ENCODE data around the gene MTCP1.

Gene MTCP1

DNA sequence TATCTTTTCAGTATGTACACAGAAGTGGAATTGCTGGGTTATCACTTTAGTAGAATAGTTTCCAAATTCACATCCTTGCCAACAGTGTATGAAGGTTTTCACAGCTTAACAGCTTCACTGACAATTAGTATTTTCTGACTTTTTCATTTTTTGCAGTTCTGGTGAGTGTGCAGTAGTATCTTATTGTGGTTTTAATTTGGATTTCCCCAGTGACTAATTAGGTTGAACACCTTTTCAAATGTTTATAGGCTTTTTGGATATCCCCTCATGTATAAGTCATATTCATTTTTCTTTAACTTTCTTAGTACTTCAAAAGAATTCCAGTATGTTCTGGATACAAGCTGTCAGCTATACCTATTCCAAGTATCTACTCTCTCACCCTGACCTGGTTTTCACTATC, 37.5 kb upstream of the MTCP1 start:
- TF ChIP-seq, protein P1, sequence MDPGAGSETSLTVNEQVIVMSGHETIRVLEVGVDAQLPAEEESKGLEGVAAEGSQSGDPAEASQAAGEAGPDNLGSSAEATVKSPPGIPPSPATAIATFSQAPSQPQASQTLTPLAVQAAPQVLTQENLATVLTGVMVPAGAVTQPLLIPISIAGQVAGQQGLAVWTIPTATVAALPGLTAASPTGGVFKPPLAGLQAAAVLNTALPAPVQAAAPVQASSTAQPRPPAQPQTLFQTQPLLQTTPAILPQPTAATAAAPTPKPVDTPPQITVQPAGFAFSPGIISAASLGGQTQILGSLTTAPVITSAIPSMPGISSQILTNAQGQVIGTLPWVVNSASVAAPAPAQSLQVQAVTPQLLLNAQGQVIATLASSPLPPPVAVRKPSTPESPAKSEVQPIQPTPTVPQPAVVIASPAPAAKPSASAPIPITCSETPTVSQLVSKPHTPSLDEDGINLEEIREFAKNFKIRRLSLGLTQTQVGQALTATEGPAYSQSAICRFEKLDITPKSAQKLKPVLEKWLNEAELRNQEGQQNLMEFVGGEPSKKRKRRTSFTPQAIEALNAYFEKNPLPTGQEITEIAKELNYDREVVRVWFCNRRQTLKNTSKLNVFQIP (CRISPR knock-in tag; IDR thresholded peaks at IDR 0.05; ENCODE audit: borderline replicate concordance, low read depth): no peak
- TF ChIP-seq TCF4 (CRISPR knock-in tag; IDR thresholded peaks at IDR 0.05; ENCODE audit: borderline replicate concordance): no peak
- TF ChIP-seq BACH2 (CRISPR knock-in tag; IDR thresholded peaks at IDR 0.05; ENCODE audit: borderline replicate concordance): no peak
- TF ChIP-seq OSR1 (CRISPR knock-in tag; IDR thresholded peaks at IDR 0.05): no peak
- TF ChIP-seq TOX (CRISPR knock-in tag; IDR thresholded peaks at IDR 0.05; ENCODE audit: borderline replicate concordance): no peak
- TF ChIP-seq, protein P2, sequence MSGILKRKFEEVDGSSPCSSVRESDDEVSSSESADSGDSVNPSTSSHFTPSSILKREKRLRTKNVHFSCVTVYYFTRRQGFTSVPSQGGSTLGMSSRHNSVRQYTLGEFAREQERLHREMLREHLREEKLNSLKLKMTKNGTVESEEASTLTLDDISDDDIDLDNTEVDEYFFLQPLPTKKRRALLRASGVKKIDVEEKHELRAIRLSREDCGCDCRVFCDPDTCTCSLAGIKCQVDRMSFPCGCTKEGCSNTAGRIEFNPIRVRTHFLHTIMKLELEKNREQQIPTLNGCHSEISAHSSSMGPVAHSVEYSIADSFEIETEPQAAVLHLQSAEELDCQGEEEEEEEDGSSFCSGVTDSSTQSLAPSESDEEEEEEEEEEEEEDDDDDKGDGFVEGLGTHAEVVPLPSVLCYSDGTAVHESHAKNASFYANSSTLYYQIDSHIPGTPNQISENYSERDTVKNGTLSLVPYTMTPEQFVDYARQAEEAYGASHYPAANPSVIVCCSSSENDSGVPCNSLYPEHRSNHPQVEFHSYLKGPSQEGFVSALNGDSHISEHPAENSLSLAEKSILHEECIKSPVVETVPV (CRISPR knock-in tag; IDR thresholded peaks at IDR 0.05): no peak
- TF ChIP-seq, protein P3, sequence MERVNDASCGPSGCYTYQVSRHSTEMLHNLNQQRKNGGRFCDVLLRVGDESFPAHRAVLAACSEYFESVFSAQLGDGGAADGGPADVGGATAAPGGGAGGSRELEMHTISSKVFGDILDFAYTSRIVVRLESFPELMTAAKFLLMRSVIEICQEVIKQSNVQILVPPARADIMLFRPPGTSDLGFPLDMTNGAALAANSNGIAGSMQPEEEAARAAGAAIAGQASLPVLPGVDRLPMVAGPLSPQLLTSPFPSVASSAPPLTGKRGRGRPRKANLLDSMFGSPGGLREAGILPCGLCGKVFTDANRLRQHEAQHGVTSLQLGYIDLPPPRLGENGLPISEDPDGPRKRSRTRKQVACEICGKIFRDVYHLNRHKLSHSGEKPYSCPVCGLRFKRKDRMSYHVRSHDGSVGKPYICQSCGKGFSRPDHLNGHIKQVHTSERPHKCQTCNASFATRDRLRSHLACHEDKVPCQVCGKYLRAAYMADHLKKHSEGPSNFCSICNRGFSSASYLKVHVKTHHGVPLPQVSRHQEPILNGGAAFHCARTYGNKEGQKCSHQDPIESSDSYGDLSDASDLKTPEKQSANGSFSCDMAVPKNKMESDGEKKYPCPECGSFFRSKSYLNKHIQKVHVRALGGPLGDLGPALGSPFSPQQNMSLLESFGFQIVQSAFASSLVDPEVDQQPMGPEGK (CRISPR knock-in tag; IDR thresholded peaks at IDR 0.05; ENCODE audit: borderline replicate concordance): no peak
- ATAC-seq: no peak

DNA sequence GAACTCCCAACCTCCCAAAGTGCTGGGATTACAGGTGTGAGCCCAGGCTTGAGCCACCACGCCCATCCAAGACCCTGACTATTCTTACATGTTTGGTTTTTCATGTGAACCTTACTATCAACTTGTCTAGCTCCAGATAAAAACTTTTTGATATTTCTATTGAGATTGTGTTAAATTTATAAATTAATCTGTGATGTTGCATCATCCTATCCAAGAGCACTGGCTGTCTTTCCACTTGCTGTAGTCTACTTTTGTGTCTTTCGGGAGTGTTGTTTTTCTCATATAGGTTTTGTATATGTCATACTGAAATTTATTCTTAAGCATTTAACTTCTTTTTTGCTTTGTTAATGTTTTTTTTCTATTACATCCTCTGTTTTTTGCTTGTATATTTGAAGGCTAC, 35.0 kb upstream of the MTCP1 start:
- no peak for ATAC-seq
- TF ChIP-seq, protein P1 (CRISPR knock-in tag; IDR thresholded peaks at IDR 0.05; ENCODE audit: borderline replicate concordance, low read depth): no peak
- TF ChIP-seq ZNF70 (CRISPR knock-in tag; IDR thresholded peaks at IDR 0.05) (no peak), TOX (CRISPR knock-in tag; IDR thresholded peaks at IDR 0.05; ENCODE audit: borderline replicate concordance) (no peak), TCF4 (CRISPR knock-in tag; IDR thresholded peaks at IDR 0.05; ENCODE audit: borderline replicate concordance) (no peak), ZNF565 (CRISPR knock-in tag; conservative IDR thresholded peaks at IDR 0.05; ENCODE audit: low read depth) (no peak), BACH2 (CRISPR knock-in tag; IDR thresholded peaks at IDR 0.05; ENCODE audit: borderline replicate concordance) (no peak), ISL1 (CRISPR knock-in tag; IDR thresholded peaks at IDR 0.05) (no peak), SNAI2 (CRISPR knock-in tag; IDR thresholded peaks at IDR 0.05) (no peak), ESRRG (CRISPR knock-in tag; IDR thresholded peaks at IDR 0.05) (no peak), ZC3H10 (CRISPR knock-in tag; IDR thresholded peaks at IDR 0.05) (no peak), ZNF8 (CRISPR knock-in tag; IDR thresholded peaks at IDR 0.05) (no peak), PPARA (CRISPR knock-in tag; IDR thresholded peaks at IDR 0.05; ENCODE audit: borderline replicate concordance) (no peak), ARNTL (CRISPR knock-in tag; IDR thresholded peaks at IDR 0.05; ENCODE audit: borderline replicate concordance, low read depth) (no peak)
- TF ChIP-seq, protein P3 (CRISPR knock-in tag; IDR thresholded peaks at IDR 0.05; ENCODE audit: borderline replicate concordance): no peak

DNA sequence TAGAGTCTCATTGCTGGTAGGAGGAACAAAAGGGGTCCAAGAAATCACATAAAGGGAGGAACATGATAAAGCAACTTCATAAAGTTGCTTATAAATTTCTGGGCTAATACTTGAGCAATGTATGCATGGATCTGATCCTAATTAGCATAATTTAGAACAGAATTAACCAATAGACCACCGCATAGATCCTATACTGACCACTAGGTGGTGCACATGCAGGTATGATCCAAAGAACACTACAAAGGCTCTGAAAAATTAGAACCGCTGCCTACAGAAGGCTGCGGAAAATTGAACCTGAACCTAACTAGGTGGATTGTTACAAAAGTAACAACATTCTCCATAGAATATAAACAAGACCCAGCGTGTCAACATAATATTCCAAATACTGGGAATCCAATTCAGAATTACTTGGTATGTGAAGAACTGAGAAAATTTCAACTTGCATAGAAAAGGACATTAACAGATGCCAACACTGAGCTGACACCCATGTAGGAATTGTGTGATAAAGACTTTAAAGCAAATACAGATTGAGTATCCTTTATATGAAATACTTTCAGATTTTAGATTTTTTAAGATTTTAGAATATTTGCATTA, 23.6 kb upstream of the MTCP1 start:
- TF ChIP-seq, protein P4, sequence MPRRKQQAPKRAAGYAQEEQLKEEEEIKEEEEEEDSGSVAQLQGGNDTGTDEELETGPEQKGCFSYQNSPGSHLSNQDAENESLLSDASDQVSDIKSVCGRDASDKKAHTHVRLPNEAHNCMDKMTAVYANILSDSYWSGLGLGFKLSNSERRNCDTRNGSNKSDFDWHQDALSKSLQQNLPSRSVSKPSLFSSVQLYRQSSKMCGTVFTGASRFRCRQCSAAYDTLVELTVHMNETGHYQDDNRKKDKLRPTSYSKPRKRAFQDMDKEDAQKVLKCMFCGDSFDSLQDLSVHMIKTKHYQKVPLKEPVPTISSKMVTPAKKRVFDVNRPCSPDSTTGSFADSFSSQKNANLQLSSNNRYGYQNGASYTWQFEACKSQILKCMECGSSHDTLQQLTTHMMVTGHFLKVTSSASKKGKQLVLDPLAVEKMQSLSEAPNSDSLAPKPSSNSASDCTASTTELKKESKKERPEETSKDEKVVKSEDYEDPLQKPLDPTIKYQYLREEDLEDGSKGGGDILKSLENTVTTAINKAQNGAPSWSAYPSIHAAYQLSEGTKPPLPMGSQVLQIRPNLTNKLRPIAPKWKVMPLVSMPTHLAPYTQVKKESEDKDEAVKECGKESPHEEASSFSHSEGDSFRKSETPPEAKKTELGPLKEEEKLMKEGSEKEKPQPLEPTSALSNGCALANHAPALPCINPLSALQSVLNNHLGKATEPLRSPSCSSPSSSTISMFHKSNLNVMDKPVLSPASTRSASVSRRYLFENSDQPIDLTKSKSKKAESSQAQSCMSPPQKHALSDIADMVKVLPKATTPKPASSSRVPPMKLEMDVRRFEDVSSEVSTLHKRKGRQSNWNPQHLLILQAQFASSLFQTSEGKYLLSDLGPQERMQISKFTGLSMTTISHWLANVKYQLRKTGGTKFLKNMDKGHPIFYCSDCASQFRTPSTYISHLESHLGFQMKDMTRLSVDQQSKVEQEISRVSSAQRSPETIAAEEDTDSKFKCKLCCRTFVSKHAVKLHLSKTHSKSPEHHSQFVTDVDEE (CRISPR knock-in tag; IDR thresholded peaks at IDR 0.05): no peak
- TF ChIP-seq ESRRG (CRISPR knock-in tag; IDR thresholded peaks at IDR 0.05) (no peak), TCF4 (CRISPR knock-in tag; IDR thresholded peaks at IDR 0.05; ENCODE audit: borderline replicate concordance) (no peak), ZC3H10 (CRISPR knock-in tag; IDR thresholded peaks at IDR 0.05) (no peak), ARNTL (CRISPR knock-in tag; IDR thresholded peaks at IDR 0.05; ENCODE audit: borderline replicate concordance, low read depth) (no peak), ZFP3 (CRISPR knock-in tag; IDR thresholded peaks at IDR 0.05) (no peak), ZNF565 (CRISPR knock-in tag; conservative IDR thresholded peaks at IDR 0.05; ENCODE audit: low read depth) (no peak), TOX (CRISPR knock-in tag; IDR thresholded peaks at IDR 0.05; ENCODE audit: borderline replicate concordance) (no peak), OSR1 (CRISPR knock-in tag; IDR thresholded peaks at IDR 0.05) (no peak), BACH2 (CRISPR knock-in tag; IDR thresholded peaks at IDR 0.05; ENCODE audit: borderline replicate concordance) (no peak)
- TF ChIP-seq, protein P3 (CRISPR knock-in tag; IDR thresholded peaks at IDR 0.05; ENCODE audit: borderline replicate concordance): no peak
- TF ChIP-seq, protein P1 (CRISPR knock-in tag; IDR thresholded peaks at IDR 0.05; ENCODE audit: borderline replicate concordance, low read depth): no peak
- peak; percentile 81; the same call in 2 of the 3 replicates for ATAC-seq

All from SK-N-SH treated with all-trans-retinoic acid at 6 μM for 48 hours (cell line).